ENCODE data around the gene CPTP. TPM values are rescaled to one million over a fixed set of nuclear protein-coding genes. Genes with fewer than 3 reads are reported as not detected.

CPTP gene
- polyA plus RNA-seq, 1 donor from 2014 or later: 31.7 TPM

- H3K27ac Mint-ChIP-seq: no peak overlapping the region
These were observed 7.2 kb upstream of the CPTP start for GRCh38 chr1:1317420-1317819.

GRCh38 chr1:1318131-1318652, 6.4 kb upstream of the CPTP start:
- Mint-ChIP-seq H3K27me3 (no peaks in the 10 kb centered on the region), H3K4me1 (peaks cover 0 to 10% (median 8%) of the 10 kb centered on the region in 3 donors), H3K27ac (no peak overlapping the region), H3K4me3 (peak overlapping the region in 1 of 4 donors; percentile 26), H3K36me3 (peaks cover 1% of the 10 kb centered on the region), H3K9me3 (no peaks in the 10 kb centered on the region)

More at GRCh38 chr1:1317420-1317819, 7.2 kb upstream of the CPTP start:
- peak overlapping the region in 1 of 4 donors; percentile 79 for H3K4me3 Mint-ChIP-seq
- peaks cover 1% of the 10 kb centered on the region for H3K36me3 Mint-ChIP-seq
- H3K4me1 Mint-ChIP-seq: peaks cover 0 to 6% (median 6%) of the 10 kb centered on the region in 3 donors
- H3K9me3 Mint-ChIP-seq: no peaks in the 10 kb centered on the region
- H3K27me3 Mint-ChIP-seq: no peaks in the 10 kb centered on the region

- Mint-ChIP-seq H3K27ac (peak overlapping the region in 1 of 3 donors; percentile 32), H3K27me3 (no peaks in the 10 kb centered on the region), H3K36me3 (peaks cover 1% of the 10 kb centered on the region), H3K4me1 (peaks cover 0 to 12% (median 12%) of the 10 kb centered on the region in 3 donors), H3K9me3 (no peaks in the 10 kb centered on the region), H3K4me3 (peak overlapping the region in 1 of 4 donors; percentile 66)
These were observed 5.6 kb upstream of the CPTP start for GRCh38 chr1:1318777-1319645.

- peaks cover 0 to 12% (median 12%) of the 10 kb centered on the region in 3 donors for H3K4me1 Mint-ChIP-seq
- peak overlapping the region in 2 of 4 donors; percentile 6 to 66 for H3K4me3 Mint-ChIP-seq
- H3K27ac Mint-ChIP-seq: peak overlapping the region in 1 of 3 donors; percentile 32
- peaks cover 1% of the 10 kb centered on the region for H3K36me3 Mint-ChIP-seq
- H3K27me3 Mint-ChIP-seq: no peaks in the 10 kb centered on the region
- no peaks in the 10 kb centered on the region for H3K9me3 Mint-ChIP-seq
These were observed 5.0 kb upstream of the CPTP start for GRCh38 chr1:1319646-1319941.

- Mint-ChIP-seq H3K27me3 (no peaks in the 10 kb centered on the region), H3K27ac (no peak overlapping the region), H3K36me3 (peaks cover 1% of the 10 kb centered on the region), H3K4me3 (no peak overlapping the region), H3K9me3 (no peaks in the 10 kb centered on the region), H3K4me1 (peaks cover 0 to 12% (median 12%) of the 10 kb centered on the region in 3 donors)
These were observed 3.7 kb upstream of the CPTP start for GRCh38 chr1:1320666-1321448.

GRCh38 chr1:1321477-1321876, 3.1 kb upstream of the CPTP start:
- Mint-ChIP-seq H3K4me3 (peak overlapping the region in 1 of 4 donors; percentile 16), H3K9me3 (no peaks in the 10 kb centered on the region), H3K4me1 (peaks cover 0 to 16% (median 16%) of the 10 kb centered on the region in 3 donors), H3K36me3 (peaks cover 1% of the 10 kb centered on the region), H3K27ac (no peak overlapping the region), H3K27me3 (no peaks in the 10 kb centered on the region)

GRCh38 chr1:1322418-1322817, 2.2 kb upstream of the CPTP start:
- no peaks in the 10 kb centered on the region for H3K36me3 Mint-ChIP-seq
- peaks cover 0 to 16% (median 14%) of the 10 kb centered on the region in 3 donors for H3K4me1 Mint-ChIP-seq
- H3K27me3 Mint-ChIP-seq: no peaks in the 10 kb centered on the region
- no peaks in the 10 kb centered on the region for H3K9me3 Mint-ChIP-seq
- H3K4me3 Mint-ChIP-seq: peak overlapping the region in 3 of 4 donors; percentile 44 to 91 (median 86)
- no peak overlapping the region for H3K27ac Mint-ChIP-seq

GRCh38 chr1:1322952-1323351, 1.6 kb upstream of the CPTP start:
- no peaks in the 10 kb centered on the region for H3K9me3 Mint-ChIP-seq
- H3K27ac Mint-ChIP-seq: peak overlapping the region in 2 of 3 donors; percentile 93 to 97
- H3K36me3 Mint-ChIP-seq: no peaks in the 10 kb centered on the region
- H3K4me3 Mint-ChIP-seq: peak overlapping the region; percentile 82 to 93 (median 88)
- H3K4me1 Mint-ChIP-seq: peaks cover 0 to 16% (median 13%) of the 10 kb centered on the region in 3 donors
- H3K27me3 Mint-ChIP-seq: no peaks in the 10 kb centered on the region

- Mint-ChIP-seq H3K36me3 (peaks cover 3% of the 10 kb centered on the region), H3K27ac (peak overlapping the region in 1 of 3 donors; percentile 70), H3K9me3 (no peaks in the 10 kb centered on the region), H3K27me3 (no peaks in the 10 kb centered on the region), H3K4me3 (peak overlapping the region; percentile 84 to 94 (median 88)), H3K4me1 (peaks cover 0 to 16% (median 13%) of the 10 kb centered on the region in 3 donors)
These were observed 498 bp upstream of the CPTP start for GRCh38 chr1:1324084-1324523.

GRCh38 chr1:1325288-1326074, 879 bp downstream of the CPTP start:
- Mint-ChIP-seq H3K4me3 (peak overlapping the region; percentile 76 to 87 (median 82)), H3K9me3 (no peaks in the 10 kb centered on the region), H3K36me3 (peaks cover 4% of the 10 kb centered on the region), H3K4me1 (peaks cover 4 to 21% (median 21%) of the 10 kb centered on the region in 3 donors), H3K27me3 (no peaks in the 10 kb centered on the region), H3K27ac (peak overlapping the region; percentile 35 to 81 (median 65))

GRCh38 chr1:1326075-1326605, 1.5 kb downstream of the CPTP start:
- H3K4me1 Mint-ChIP-seq: peaks cover 7 to 25% (median 21%) of the 10 kb centered on the region in 3 donors
- H3K36me3 Mint-ChIP-seq: peaks cover 4% of the 10 kb centered on the region
- H3K27me3 Mint-ChIP-seq: no peaks in the 10 kb centered on the region
- H3K27ac Mint-ChIP-seq: peak overlapping the region in 2 of 3 donors; percentile 65 to 81
- peak overlapping the region; percentile 50 to 87 (median 81) for H3K4me3 Mint-ChIP-seq
- no peaks in the 10 kb centered on the region for H3K9me3 Mint-ChIP-seq

GRCh38 chr1:1327291-1327690, 2.7 kb downstream of the CPTP start:
- Mint-ChIP-seq H3K4me3 (peak overlapping the region in 1 of 4 donors; percentile 49), H3K27ac (peak overlapping the region in 1 of 3 donors; percentile 68), H3K9me3 (no peaks in the 10 kb centered on the region), H3K27me3 (no peaks in the 10 kb centered on the region), H3K4me1 (peaks cover 8 to 23% (median 18%) of the 10 kb centered on the region in 3 donors), H3K36me3 (peaks cover 4% of the 10 kb centered on the region)

GRCh38 chr1:1328254-1328653, 3.7 kb downstream of the CPTP start:
- Mint-ChIP-seq H3K9me3 (no peaks in the 10 kb centered on the region), H3K4me3 (no peak overlapping the region), H3K27me3 (no peaks in the 10 kb centered on the region), H3K27ac (no peak overlapping the region), H3K36me3 (peaks cover 4% of the 10 kb centered on the region), H3K4me1 (peaks cover 8 to 20% (median 14%) of the 10 kb centered on the region in 3 donors)

Data from IgD-negative memory B cell (primary cell).